Measurements from ENCODE around the gene WDR48.

The WDR48 gene

DNA sequence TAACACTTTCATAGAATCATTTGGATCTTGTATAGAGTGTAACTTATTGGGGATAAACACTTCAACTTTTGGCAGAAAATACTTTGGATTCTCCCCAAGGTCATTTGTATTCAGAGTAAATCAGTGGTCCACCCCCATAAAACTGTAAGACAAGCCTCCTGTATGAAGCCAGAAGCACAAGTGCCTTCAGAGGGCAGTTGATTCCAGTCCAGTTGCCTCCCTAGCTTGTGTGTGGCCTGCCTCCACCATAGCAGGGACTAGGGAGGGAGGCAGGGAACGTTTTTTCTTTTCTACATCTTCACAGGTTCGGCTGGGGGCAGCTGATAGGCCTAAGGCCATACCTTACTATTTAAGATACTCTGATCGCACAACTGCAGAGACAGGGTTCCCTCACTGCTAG is 44.0 kb downstream of the WDR48 start:
- H3K4me3 ChIP-seq (ENCODE audit: low read length): no peak overlapping the region
- peaks cover 97% of the 10 kb centered on the region for H3K36me3 ChIP-seq (ENCODE audit: insufficient read depth, low read depth, low read length)
- H3K27me3 ChIP-seq (ENCODE audit: insufficient read depth, low read length): no peaks in the 10 kb centered on the region
- no peaks in the 10 kb centered on the region for H3K9me3 ChIP-seq (ENCODE audit: insufficient read depth, low read depth, low read length)
- H3K4me1 ChIP-seq (ENCODE audit: insufficient read depth, low read length): no peaks in the 10 kb centered on the region; the same call in 1 of the 2 replicates
- H3K27ac ChIP-seq (ENCODE audit: low read length): no peak overlapping the region
- no peak overlapping the region for H3K9ac ChIP-seq (ENCODE audit: low read depth, low read length)

DNA sequence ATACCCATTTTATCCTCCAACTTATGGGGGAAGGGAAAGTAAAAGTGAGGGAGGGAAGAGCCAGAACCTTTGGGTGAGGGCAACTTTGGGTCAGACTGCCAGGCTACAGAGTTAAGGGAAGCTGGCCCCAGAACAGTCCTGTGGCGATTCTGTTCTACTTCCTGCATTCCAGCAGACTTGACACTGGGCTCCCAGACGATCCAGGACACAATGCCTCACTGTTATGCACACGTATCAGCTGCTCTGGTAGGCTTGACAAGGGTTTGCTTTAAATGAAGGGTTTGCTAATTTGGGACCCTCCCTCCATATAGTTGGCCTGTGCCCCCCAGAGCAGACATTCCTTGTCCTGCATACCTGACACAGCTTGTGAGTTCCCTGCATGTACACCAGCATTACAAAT is 45.0 kb downstream of the WDR48 start:
- no peaks in the 10 kb centered on the region; the same call in 1 of the 2 replicates for H3K4me1 ChIP-seq (ENCODE audit: insufficient read depth, low read length)
- no peak overlapping the region for H3K27ac ChIP-seq (ENCODE audit: low read length)
- no peaks in the 10 kb centered on the region for H3K9me3 ChIP-seq (ENCODE audit: insufficient read depth, low read depth, low read length)
- no peaks in the 10 kb centered on the region for H3K27me3 ChIP-seq (ENCODE audit: insufficient read depth, low read length)
- H3K36me3 ChIP-seq (ENCODE audit: insufficient read depth, low read depth, low read length): peaks cover 87% of the 10 kb centered on the region
- H3K9ac ChIP-seq (ENCODE audit: low read depth, low read length): no peak overlapping the region
- no peak overlapping the region for H3K4me3 ChIP-seq (ENCODE audit: low read length)

DNA sequence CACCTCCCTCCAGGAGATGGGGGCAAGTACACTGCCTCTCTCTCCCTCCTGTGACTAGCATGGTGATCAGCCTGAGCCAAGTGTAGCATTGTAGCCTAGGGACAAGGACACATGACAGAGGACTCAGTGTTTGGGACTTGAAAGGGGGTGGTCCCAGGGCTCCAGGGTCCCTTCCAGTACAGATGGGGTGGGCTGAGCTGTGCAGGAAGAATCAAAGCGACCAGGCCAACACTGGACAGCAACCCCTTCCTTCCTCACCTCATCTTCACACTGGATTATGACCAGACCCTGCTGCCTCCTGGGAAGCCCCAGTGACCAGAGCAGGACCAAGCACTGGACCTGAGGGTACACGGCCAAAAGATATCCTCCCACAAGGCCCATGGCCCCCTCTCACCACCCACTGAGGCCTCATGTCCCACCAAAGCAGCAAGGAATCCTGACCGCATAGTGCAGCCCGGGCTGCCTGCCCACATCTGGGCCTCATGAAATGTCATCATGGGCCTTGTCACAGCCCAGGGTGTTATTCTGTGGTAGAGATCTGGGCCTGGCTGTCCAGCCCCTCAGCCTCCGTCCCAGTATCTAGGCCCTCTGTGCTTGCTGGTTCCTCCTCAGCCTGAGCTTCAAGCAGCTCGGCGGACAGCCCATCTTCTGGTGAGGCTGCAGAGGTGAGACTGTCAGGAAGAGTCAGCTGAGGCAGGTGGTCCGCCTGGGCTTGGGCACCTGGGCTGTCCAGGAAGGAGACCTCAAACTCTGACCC is 46.1 kb downstream of the WDR48 start:
- Histone ChIP-seq H3K4me1 (ENCODE audit: insufficient read depth, low read length) (no peaks in the 10 kb centered on the region; the same call in 1 of the 2 replicates), H3K27me3 (ENCODE audit: insufficient read depth, low read length) (no peaks in the 10 kb centered on the region), H3K27ac (ENCODE audit: low read length) (no peak overlapping the region), H3K36me3 (ENCODE audit: insufficient read depth, low read depth, low read length) (peaks cover 77% of the 10 kb centered on the region), H3K9ac (ENCODE audit: low read depth, low read length) (no peak overlapping the region), H3K4me3 (ENCODE audit: low read length) (no peak overlapping the region), H3K9me3 (ENCODE audit: insufficient read depth, low read depth, low read length) (no peaks in the 10 kb centered on the region)

DNA sequence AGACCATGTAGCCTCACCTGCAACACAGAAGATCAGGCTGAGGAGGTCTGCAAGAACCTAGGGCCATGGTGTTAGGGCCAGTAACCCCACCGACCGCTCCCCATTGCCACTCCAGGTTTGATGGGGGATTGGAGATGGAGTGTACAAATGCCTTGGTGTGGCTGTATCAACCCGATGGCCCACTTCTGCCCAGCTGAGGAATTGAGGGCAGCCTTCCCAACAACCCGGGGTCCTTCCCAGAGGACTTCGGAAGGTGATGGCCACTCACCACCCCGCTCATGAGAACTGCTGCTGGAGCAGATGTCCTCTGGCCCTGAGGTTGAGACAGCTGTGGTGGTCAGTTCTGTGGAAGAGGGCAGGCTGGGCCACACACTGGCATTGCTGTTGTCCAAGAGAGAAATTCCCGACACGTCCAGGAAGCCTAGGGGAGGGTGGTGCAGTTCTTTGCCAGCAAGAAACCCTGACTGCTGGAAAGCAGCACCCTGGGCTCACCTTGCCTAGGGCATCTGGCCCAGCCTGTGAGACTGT is 46.7 kb downstream of the WDR48 start:
- H3K27ac ChIP-seq (ENCODE audit: low read length): no peak overlapping the region
- no peak overlapping the region for H3K4me3 ChIP-seq (ENCODE audit: low read length)
- no peaks in the 10 kb centered on the region for H3K9me3 ChIP-seq (ENCODE audit: insufficient read depth, low read depth, low read length)
- no peak overlapping the region for H3K9ac ChIP-seq (ENCODE audit: low read depth, low read length)
- peaks cover 71% of the 10 kb centered on the region for H3K36me3 ChIP-seq (ENCODE audit: insufficient read depth, low read depth, low read length)
- no peaks in the 10 kb centered on the region for H3K27me3 ChIP-seq (ENCODE audit: insufficient read depth, low read length)
- H3K4me1 ChIP-seq (ENCODE audit: insufficient read depth, low read length): no peaks in the 10 kb centered on the region; the same call in 1 of the 2 replicates

DNA sequence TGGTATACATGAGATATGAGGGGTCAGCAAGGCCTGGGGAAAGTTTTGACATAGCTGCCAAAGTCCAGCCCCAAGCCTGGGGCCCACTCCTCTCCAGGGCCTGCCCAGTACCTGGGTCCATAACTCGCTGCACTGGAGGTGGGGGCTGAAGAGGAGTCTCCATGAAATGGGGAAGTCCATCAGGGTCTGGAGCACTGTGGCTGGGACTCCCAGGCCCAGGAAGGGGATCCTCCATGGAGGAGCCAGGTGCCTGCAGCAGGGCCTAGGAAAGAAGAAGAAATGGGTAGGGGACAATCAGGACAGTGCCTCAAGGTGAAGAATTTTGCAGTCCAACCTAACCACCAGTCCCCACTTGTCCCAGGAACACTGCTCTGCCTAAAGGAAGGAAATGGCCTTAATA is 47.4 kb downstream of the WDR48 start:
- Histone ChIP-seq H3K27me3 (ENCODE audit: insufficient read depth, low read length) (no peaks in the 10 kb centered on the region), H3K36me3 (ENCODE audit: insufficient read depth, low read depth, low read length) (peaks cover 64% of the 10 kb centered on the region)

DNA sequence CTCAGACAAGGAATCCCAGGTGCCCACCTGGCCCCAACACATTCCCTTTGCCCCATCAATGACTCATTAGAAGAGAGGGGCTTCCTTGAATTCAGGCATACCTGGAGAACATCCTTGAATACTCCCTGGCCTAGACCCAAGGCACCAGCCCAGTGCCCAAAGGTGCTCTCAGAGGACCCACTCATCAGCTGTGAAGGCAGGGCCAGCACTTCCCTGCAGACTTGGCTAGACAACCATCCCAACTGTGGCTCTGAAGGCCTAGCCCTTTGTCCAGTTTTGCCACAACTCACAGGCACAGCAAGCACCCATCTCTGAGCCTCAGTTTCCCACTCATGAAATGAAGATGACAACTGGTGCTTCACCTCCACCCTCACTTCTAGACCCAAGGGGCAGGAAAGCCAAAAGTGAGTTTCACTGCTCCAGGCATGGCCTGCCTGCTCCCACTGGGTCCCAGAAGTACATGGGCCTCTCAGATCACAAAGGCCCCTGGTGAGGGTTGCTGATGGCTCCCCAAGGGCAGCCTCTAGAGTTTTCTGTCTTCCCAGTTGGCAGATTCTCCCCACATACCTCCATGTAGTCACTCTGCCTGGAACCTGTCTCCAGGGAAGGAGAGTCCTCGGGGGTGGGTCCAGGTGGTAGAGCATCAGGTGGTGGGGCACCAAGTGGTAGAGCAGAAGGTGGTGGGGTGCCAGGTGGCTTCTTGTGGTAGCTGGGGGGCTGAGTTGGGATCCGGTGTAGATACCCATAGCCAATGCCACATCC is 48.1 kb downstream of the WDR48 start:
- Histone ChIP-seq H3K4me1 (ENCODE audit: insufficient read depth, low read length) (no peaks in the 10 kb centered on the region; the same call in 1 of the 2 replicates), H3K36me3 (ENCODE audit: insufficient read depth, low read depth, low read length) (peaks cover 57% of the 10 kb centered on the region), H3K9me3 (ENCODE audit: insufficient read depth, low read depth, low read length) (no peaks in the 10 kb centered on the region)

More for the DNA sequence above, 47.4 kb downstream of the WDR48 start:
- H3K9ac ChIP-seq (ENCODE audit: low read depth, low read length): no peak overlapping the region
- H3K27ac ChIP-seq (ENCODE audit: low read length): no peak overlapping the region
- H3K4me1 ChIP-seq (ENCODE audit: insufficient read depth, low read length): no peaks in the 10 kb centered on the region; the same call in 1 of the 2 replicates
- H3K4me3 ChIP-seq (ENCODE audit: low read length): no peak overlapping the region
- H3K9me3 ChIP-seq (ENCODE audit: insufficient read depth, low read depth, low read length): no peaks in the 10 kb centered on the region

DNA sequence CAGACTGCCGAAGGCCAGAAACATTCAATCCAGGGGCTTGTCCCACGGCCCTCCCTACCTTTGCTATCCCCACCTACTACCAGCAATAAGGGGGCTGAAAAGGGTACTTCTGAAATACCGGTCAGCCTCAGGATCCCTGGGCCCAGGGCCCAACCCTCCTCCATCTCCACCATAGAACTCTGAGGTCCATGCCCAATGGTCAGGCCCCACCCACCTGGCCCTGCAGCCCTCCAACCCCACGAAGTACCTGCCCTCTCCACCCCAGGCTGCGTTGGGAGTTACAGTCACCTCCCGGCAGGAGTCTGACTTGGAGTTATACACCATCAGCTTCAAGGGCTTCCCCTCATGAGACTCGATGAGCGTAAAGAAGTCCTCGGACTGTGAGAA is 48.7 kb downstream of the WDR48 start:
- Histone ChIP-seq H3K9ac (ENCODE audit: low read depth, low read length) (no peak overlapping the region), H3K9me3 (ENCODE audit: insufficient read depth, low read depth, low read length) (no peaks in the 10 kb centered on the region), H3K36me3 (ENCODE audit: insufficient read depth, low read depth, low read length) (peaks cover 52% of the 10 kb centered on the region), H3K4me1 (ENCODE audit: insufficient read depth, low read length) (no peaks in the 10 kb centered on the region; the same call in 1 of the 2 replicates), H3K27ac (ENCODE audit: low read length) (no peak overlapping the region), H3K27me3 (ENCODE audit: insufficient read depth, low read length) (no peaks in the 10 kb centered on the region), H3K4me3 (ENCODE audit: low read length) (no peak overlapping the region)

More for the DNA sequence above, 48.1 kb downstream of the WDR48 start:
- Histone ChIP-seq H3K27ac (ENCODE audit: low read length) (no peak overlapping the region), H3K4me3 (ENCODE audit: low read length) (no peak overlapping the region), H3K27me3 (ENCODE audit: insufficient read depth, low read length) (no peaks in the 10 kb centered on the region), H3K9ac (ENCODE audit: low read depth, low read length) (no peak overlapping the region)

DNA sequence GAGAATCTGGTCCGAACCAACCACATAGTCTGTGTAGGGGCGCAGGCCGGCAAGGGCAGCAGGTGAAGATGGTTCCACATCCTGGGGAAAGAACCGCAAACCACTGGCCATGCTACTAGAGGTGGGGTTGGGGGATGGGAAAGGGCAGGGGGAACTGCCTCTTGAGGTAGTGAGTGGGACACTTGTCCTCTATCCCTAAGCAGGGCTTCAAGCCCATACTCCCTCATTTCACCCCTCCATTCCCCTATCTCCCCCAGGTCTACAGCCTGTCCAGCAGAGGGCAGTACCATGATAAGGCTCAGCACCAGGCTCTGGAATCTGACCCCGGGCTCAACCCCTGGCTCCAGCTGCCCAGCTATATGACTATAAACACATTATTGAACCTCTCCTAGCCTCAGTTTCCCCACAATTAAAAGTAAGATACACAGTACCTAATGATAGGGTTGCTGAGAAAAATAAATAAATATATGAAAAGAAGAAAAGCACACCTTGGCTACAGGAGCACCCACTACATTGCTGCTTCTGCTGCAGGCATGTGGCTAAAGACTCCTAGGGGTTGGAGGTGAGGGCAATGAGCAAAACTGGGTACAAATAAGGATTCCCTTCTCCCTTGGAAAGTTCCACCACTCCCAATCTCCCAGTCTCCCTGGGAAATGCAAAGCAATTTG is 49.3 kb downstream of the WDR48 start:
- Histone ChIP-seq H3K36me3 (ENCODE audit: insufficient read depth, low read depth, low read length) (peaks cover 45% of the 10 kb centered on the region), H3K27me3 (ENCODE audit: insufficient read depth, low read length) (peaks cover 5% of the 10 kb centered on the region; the same call in 1 of the 2 replicates), H3K9me3 (ENCODE audit: insufficient read depth, low read depth, low read length) (no peaks in the 10 kb centered on the region), H3K27ac (ENCODE audit: low read length) (no peak overlapping the region), H3K9ac (ENCODE audit: low read depth, low read length) (no peak overlapping the region), H3K4me1 (ENCODE audit: insufficient read depth, low read length) (peaks cover 1% of the 10 kb centered on the region), H3K4me3 (ENCODE audit: low read length) (no peak overlapping the region)

DNA sequence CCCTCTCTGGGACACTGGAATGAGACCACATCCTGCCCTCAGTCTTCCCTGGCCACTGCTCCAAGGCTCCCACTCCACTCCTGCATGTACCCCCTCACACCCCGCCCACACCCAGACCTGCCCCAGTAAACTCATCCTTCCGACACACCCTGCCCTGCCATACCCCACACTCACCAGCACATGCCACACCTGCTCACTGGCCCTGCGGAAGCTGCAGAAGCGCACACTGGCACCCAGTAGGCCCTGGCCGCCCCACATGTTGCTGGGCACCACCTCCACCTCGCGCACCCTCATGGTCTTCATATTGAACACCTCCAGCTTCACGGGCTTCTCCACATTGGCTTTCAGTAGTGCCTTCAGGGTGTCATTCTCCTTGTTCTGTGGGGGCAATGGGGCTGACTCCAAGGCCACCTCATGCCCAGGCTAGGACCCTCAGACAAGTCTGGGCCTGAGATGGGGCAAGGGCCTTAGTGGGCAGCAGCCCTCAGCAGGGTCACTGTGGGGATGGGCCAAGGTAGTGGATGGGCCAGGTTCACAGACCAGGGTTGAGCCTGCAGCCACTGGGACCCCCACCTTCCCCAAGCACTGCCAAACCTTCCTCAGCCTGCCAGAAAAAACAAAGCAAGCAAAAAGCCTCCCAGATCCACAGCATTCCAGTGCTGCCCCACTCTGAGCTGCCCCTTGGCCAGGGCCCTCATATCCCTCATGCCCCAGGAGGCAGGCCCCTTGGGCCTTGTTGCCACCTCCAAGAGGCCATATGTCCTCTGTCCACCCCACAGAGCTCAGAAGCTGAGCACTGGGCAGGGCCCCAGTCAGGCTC is 50.9 kb downstream of the WDR48 start:
- no peak overlapping the region for H3K27ac ChIP-seq (ENCODE audit: low read length)
- no peak overlapping the region for H3K4me3 ChIP-seq (ENCODE audit: low read length)
- peaks cover 14% of the 10 kb centered on the region for H3K27me3 ChIP-seq (ENCODE audit: insufficient read depth, low read length)
- H3K4me1 ChIP-seq (ENCODE audit: insufficient read depth, low read length): peaks cover 2% of the 10 kb centered on the region; the same call in 1 of the 2 replicates
- no peak overlapping the region for H3K9ac ChIP-seq (ENCODE audit: low read depth, low read length)
- no peaks in the 10 kb centered on the region for H3K9me3 ChIP-seq (ENCODE audit: insufficient read depth, low read depth, low read length)
- peaks cover 29% of the 10 kb centered on the region for H3K36me3 ChIP-seq (ENCODE audit: insufficient read depth, low read depth, low read length)

DNA sequence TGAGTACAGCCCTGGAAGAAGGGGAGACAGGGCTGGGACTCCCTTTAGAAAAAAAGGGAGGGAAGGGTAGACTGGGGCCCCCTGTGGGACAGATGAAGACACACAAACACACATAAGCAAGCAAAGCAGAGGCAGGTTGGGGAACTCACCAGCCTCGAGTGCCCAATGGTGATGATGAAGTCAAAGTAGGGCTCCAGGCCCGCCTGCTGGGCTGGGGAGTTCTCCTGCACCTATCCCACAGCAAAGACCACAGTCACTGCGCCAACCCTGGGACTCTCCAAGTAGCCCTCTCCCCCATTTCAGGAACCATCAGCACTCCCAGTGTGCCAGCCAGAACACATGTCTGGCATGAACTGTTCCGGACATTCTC is 51.5 kb downstream of the WDR48 start:
- Histone ChIP-seq H3K4me3 (ENCODE audit: low read length) (no peak overlapping the region), H3K27ac (ENCODE audit: low read length) (no peak overlapping the region), H3K27me3 (ENCODE audit: insufficient read depth, low read length) (peaks cover 19% of the 10 kb centered on the region), H3K9me3 (ENCODE audit: insufficient read depth, low read depth, low read length) (no peaks in the 10 kb centered on the region), H3K9ac (ENCODE audit: low read depth, low read length) (no peak overlapping the region), H3K36me3 (ENCODE audit: insufficient read depth, low read depth, low read length) (peaks cover 23% of the 10 kb centered on the region), H3K4me1 (ENCODE audit: insufficient read depth, low read length) (peaks cover 5% of the 10 kb centered on the region; the same call in 1 of the 2 replicates)
